Subcutaneous abdominal adipose tissue (tissue), 5 donors: ENCODE results near the gene ZNF260.

Experiments used
- H3K27ac ChIP-seq: one replicate; pipeline ENCODE4 v1.7.0; 2013; ENCODE audit warnings: low read depth, mild to moderate bottlenecking, inconsistent platforms, low read length, moderate library complexity
- H3K27me3 ChIP-seq, 5 donors: one replicate each; pipeline ENCODE4 v1.7.0; 2013; ENCODE audit warnings: low read length in 5 of 5, inconsistent platforms in 1 of 5; ENCODE audit not compliant: control insufficient read depth in 5 of 5, insufficient read depth in 4 of 5
- H3K36me3 ChIP-seq, 5 donors: one replicate each; pipeline ENCODE4 v1.7.0; 2013; ENCODE audit warnings: low read length in 5 of 5; ENCODE audit not compliant: control insufficient read depth in 5 of 5, insufficient read depth in 5 of 5
- H3K4me1 ChIP-seq, 5 donors: one replicate each; pipeline ENCODE4 v1.7.0; 2013; ENCODE audit warnings: low read length in 5 of 5, mild to moderate bottlenecking in 3 of 5, moderate library complexity in 1 of 5; ENCODE audit not compliant: control insufficient read depth in 5 of 5, insufficient read depth in 5 of 5
- H3K4me3 ChIP-seq, 5 donors: one replicate each; pipeline ENCODE4 v1.7.0; 2013; ENCODE audit warnings: low read length in 5 of 5, low read depth in 1 of 5
- H3K9ac ChIP-seq, 5 donors: one replicate each; pipeline ENCODE4 v1.7.0; 2013; ENCODE audit warnings: low read length in 5 of 5, mild to moderate bottlenecking in 4 of 5, moderate library complexity in 3 of 5
- H3K9me3 ChIP-seq, 5 donors: one replicate each; pipeline ENCODE4 v1.7.0; 2013; ENCODE audit warnings: low read length in 5 of 5; ENCODE audit not compliant: control insufficient read depth in 5 of 5
- donor health status: healthy.
- donor health status: healthy.
- donor health status: healthy.
- donor health status: healthy.
- donor health status: healthy.

The ZNF260 gene

GRCh38 chr19:36528921-36529518 lies 949 bp upstream of the ZNF260 start:
- Histone ChIP-seq H3K27ac (peak overlapping the region; percentile 96), H3K4me1 (peaks cover 7 to 23% (median 22%) of the 10 kb centered on the region in 5 donors), H3K36me3 (peaks cover 5 to 12% (median 8%) of the 10 kb centered on the region in 5 donors), H3K9ac (peak overlapping the region; percentile 82 to 98 (median 94)), H3K27me3 (no peaks in the 10 kb centered on the region), H3K9me3 (peaks cover 7 to 23% (median 21%) of the 10 kb centered on the region in 5 donors), H3K4me3 (peak overlapping the region; percentile 79 to 97 (median 84))

GRCh38 chr19:36527873-36528193 lies 238 bp downstream of the ZNF260 start:
- peaks cover 7 to 23% (median 22%) of the 10 kb centered on the region in 5 donors for H3K4me1 ChIP-seq
- H3K27me3 ChIP-seq: no peaks in the 10 kb centered on the region
- peak overlapping the region; percentile 96 for H3K27ac ChIP-seq
- peak overlapping the region; percentile 89 to 98 (median 96) for H3K9ac ChIP-seq
- H3K36me3 ChIP-seq: peaks cover 10 to 13% (median 12%) of the 10 kb centered on the region in 5 donors
- peaks cover 6 to 21% (median 18%) of the 10 kb centered on the region in 5 donors for H3K9me3 ChIP-seq
- H3K4me3 ChIP-seq: peak overlapping the region; percentile 79 to 97 (median 84)

- no peaks in the 10 kb centered on the region for H3K27me3 ChIP-seq
- peak overlapping the region; percentile 96 for H3K27ac ChIP-seq
- H3K4me3 ChIP-seq: peak overlapping the region; percentile 79 to 97 (median 84)
- peaks cover 13 to 17% (median 15%) of the 10 kb centered on the region in 5 donors for H3K36me3 ChIP-seq
- H3K4me1 ChIP-seq: peaks cover 7 to 23% (median 22%) of the 10 kb centered on the region in 5 donors
- peaks cover 10 to 23% (median 18%) of the 10 kb centered on the region in 5 donors for H3K9me3 ChIP-seq
- H3K9ac ChIP-seq: peak overlapping the region; percentile 89 to 98 (median 96)
These were observed 730 bp downstream of the ZNF260 start for GRCh38 chr19:36527341-36527740.

DNA sequence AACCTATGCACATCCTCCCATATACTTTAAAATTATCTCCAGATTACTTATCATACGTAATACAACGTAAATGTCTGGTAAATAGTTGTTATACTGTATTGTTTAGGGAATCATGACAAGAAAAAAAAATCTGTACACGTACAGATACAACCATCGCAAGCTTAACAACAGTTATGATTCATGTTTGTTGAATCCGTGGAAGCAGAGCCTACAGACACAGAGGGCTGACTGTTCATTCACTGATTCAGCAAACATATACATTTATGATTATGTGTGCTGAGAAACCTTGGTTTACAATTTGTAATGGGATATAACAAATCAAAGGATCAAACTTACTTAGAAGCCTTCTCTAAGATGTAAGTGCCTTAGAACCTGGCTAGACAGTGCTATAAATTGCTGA lies 1.5 kb downstream of the ZNF260 start:
- Histone ChIP-seq H3K27ac (no peak overlapping the region), H3K27me3 (no peaks in the 10 kb centered on the region), H3K4me3 (peak overlapping the region in 4 of 5 donors; percentile 4 to 40 (median 20)), H3K4me1 (peaks cover 7 to 23% (median 22%) of the 10 kb centered on the region in 5 donors), H3K9ac (peak overlapping the region in 1 of 5 donors; percentile 41), H3K9me3 (peaks cover 10 to 27% (median 24%) of the 10 kb centered on the region in 5 donors), H3K36me3 (peaks cover 15 to 21% (median 16%) of the 10 kb centered on the region in 5 donors)

DNA sequence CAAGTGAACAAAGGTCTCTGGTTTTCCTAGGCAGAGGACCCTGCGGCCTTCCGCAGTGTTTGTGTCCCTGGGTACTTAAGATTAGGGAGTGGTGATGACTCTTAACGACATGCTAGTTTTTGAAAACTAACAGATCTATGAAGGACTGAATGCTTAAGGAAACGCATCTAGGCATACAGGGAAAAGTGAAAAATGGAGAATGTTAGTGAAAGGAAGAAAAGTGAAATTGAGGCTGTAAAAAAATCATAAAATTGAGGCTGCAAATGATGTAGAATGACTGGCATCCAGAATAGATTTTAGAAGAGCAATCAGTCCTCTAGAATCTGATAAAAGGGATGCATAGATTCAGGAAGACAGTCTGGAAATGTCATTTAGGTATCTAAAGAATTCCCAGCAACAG lies 3.5 kb downstream of the ZNF260 start:
- no peak overlapping the region for H3K27ac ChIP-seq
- H3K4me1 ChIP-seq: peaks cover 7 to 23% (median 22%) of the 10 kb centered on the region in 5 donors
- peaks cover 13 to 36% (median 31%) of the 10 kb centered on the region in 5 donors for H3K9me3 ChIP-seq
- no peaks in the 10 kb centered on the region for H3K27me3 ChIP-seq
- peak overlapping the region in 1 of 5 donors; percentile 37 for H3K4me3 ChIP-seq
- H3K9ac ChIP-seq: no peak overlapping the region
- H3K36me3 ChIP-seq: peaks cover 16 to 25% (median 20%) of the 10 kb centered on the region in 5 donors

DNA sequence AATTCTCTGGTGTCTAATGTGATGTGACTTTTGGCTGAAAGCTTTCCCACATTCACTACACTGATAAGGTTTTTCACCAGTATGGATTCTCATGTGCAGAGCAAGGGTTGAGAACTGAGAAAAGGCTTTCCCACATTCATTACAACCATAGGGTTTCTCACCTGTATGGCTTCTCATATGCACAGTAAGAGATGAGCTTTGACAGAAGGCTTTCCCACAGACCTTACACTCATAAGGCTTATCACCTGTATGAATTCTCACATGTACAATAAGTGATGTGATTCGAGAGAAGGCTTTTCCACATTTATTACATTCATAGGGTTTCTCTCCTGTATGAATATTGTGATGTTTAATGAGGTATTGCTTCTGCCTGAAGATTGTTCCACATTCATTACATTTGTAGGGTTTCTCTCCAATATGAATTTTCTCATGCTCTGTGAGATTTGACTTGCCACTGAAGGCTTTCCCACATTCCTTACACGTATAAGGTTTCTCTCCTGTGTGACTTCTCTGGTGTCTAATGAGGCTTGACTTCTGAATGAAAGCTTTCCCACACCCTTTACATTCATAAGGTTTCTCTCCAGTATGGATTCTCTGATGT lies 14.0 kb downstream of the ZNF260 start:
- Histone ChIP-seq H3K4me3 (peak overlapping the region; percentile 42 to 61 (median 52)), H3K36me3 (peaks cover 34 to 53% (median 46%) of the 10 kb centered on the region in 5 donors), H3K9ac (no peak overlapping the region), H3K27ac (no peak overlapping the region), H3K4me1 (peaks cover 0 to 5% (median 0%) of the 10 kb centered on the region in 5 donors), H3K9me3 (peaks cover 64 to 96% (median 90%) of the 10 kb centered on the region in 5 donors), H3K27me3 (no peaks in the 10 kb centered on the region)

GRCh38 chr19:36508325-36508724 lies 19.7 kb downstream of the ZNF260 start:
- H3K9me3 ChIP-seq: peaks cover 32 to 75% (median 73%) of the 10 kb centered on the region in 5 donors
- no peak overlapping the region for H3K27ac ChIP-seq
- H3K9ac ChIP-seq: no peak overlapping the region
- no peaks in the 10 kb centered on the region for H3K27me3 ChIP-seq
- no peaks in the 10 kb centered on the region for H3K4me1 ChIP-seq
- H3K4me3 ChIP-seq: peak overlapping the region in 1 of 5 donors; percentile 10
- peaks cover 0 to 11% (median 0%) of the 10 kb centered on the region in 5 donors for H3K36me3 ChIP-seq

GRCh38 chr19:36501973-36502372 lies 26.1 kb downstream of the ZNF260 start:
- Histone ChIP-seq H3K4me3 (no peak overlapping the region), H3K27me3 (no peaks in the 10 kb centered on the region), H3K27ac (no peak overlapping the region), H3K9me3 (peaks cover 10 to 66% (median 61%) of the 10 kb centered on the region in 5 donors), H3K36me3 (no peaks in the 10 kb centered on the region), H3K4me1 (no peaks in the 10 kb centered on the region), H3K9ac (no peak overlapping the region)

GRCh38 chr19:36497001-36497400 lies 31.1 kb downstream of the ZNF260 start:
- Histone ChIP-seq H3K27ac (no peak overlapping the region), H3K9me3 (peaks cover 0 to 36% (median 32%) of the 10 kb centered on the region in 5 donors), H3K27me3 (no peaks in the 10 kb centered on the region), H3K4me3 (no peak overlapping the region), H3K9ac (no peak overlapping the region), H3K36me3 (no peaks in the 10 kb centered on the region), H3K4me1 (no peaks in the 10 kb centered on the region)
